ENCODE results near the gene MARCKS.
A peak's percentile ranks its signal among the peaks of the same experiment; 100 is the strongest.
"Not testable (repeated sequence)": the region's sequence is repeated elsewhere in the genome, so short reads cannot be mapped to it uniquely, and the experiment has no call there.

Gene MARCKS

DNA sequence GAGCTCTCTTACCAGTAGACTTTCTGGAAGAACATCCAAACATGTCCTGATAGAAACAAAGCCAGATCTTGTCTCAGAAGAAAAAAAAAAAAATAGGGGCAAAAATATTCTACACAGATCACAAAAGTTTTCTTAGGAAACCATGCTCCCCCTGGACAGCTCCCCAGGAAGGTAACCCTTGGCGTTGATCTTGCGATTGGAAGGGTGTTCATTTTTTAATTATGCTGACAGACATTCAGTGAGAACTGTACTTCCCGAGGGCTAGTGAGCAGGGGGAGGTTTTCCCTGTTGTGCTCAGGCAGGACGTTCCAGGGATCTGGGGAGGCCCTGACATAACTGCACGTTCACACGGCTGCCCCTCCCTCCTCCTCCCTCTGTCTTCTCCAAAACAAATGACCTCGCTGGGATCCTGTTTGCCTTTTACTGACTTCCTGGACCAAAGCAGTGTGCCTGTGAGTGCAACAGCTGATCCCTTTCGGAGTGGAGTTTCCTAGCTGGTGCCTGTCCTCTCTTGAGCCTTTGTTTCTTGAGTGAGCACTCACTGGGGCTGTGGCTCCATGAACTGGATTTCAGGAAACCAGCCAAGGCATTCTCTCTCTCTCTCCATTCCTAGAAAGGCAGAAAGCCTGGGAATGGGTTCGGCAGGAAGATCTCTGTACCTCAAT, 46.7 kb downstream of the MARCKS start:
- H3K36me3 ChIP-seq (ENCODE audit: control insufficient read depth, insufficient read depth, low read length): no peaks in the 10 kb centered on the region
- H3K4me3 ChIP-seq (replicated peaks; ENCODE audit: low read depth, low read length): no peak overlapping the region
- DNase-seq (ENCODE audit: extremely low read depth, insufficient read length): no peak
- TF ChIP-seq, protein P1, sequence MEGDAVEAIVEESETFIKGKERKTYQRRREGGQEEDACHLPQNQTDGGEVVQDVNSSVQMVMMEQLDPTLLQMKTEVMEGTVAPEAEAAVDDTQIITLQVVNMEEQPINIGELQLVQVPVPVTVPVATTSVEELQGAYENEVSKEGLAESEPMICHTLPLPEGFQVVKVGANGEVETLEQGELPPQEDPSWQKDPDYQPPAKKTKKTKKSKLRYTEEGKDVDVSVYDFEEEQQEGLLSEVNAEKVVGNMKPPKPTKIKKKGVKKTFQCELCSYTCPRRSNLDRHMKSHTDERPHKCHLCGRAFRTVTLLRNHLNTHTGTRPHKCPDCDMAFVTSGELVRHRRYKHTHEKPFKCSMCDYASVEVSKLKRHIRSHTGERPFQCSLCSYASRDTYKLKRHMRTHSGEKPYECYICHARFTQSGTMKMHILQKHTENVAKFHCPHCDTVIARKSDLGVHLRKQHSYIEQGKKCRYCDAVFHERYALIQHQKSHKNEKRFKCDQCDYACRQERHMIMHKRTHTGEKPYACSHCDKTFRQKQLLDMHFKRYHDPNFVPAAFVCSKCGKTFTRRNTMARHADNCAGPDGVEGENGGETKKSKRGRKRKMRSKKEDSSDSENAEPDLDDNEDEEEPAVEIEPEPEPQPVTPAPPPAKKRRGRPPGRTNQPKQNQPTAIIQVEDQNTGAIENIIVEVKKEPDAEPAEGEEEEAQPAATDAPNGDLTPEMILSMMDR (IDR thresholded peaks at IDR 0.05; ENCODE audit: insufficient read depth, low read length, poor library complexity, severe bottlenecking): no peak
- H3K27me3 ChIP-seq (replicated peaks; ENCODE audit: control insufficient read depth, insufficient read depth, low read length): no peaks in the 10 kb centered on the region

DNA sequence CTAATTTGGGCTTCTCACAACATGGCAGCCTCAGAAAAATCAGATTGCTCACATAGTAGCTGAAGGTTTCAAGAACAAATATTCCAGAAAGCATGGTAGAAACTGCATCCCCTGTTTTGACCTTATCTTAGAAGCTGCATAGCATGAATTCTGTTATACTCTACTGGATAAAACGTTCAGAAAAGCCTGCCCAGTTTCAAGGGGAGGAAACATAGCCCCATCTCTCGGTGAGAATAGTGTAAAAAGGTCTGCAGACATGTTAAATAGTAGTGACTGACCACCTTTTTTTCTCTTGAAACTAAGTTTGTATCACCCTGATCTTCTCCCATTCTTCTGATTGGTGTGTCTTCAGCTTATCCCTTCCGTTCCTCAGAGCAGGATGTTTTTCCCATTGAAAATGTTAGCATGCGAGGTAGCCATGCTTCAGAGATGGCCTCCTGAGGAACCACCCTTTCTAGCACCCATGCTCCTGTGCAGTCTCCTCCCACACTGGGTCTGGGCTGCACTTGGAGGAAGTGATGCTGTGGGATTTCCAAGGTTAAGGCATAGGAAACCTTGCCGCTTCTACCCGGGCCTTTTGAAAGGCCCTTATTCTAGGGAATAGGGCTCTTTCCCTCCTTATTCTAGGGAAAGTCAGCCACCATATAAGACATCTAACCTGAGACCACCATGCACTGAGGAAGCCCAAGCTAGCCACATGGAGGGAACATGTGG, 50.1 kb downstream of the MARCKS start:
- DNase-seq (ENCODE audit: extremely low read depth, insufficient read length): no peak
- TF ChIP-seq, protein P1 (IDR thresholded peaks at IDR 0.05; ENCODE audit: insufficient read depth, low read length, poor library complexity, severe bottlenecking): no peak
- Histone ChIP-seq H3K27me3 (replicated peaks; ENCODE audit: control insufficient read depth, insufficient read depth, low read length) (no peaks in the 10 kb centered on the region), H3K36me3 (ENCODE audit: control insufficient read depth, insufficient read depth, low read length) (no peaks in the 10 kb centered on the region), H3K4me3 (replicated peaks; ENCODE audit: low read depth, low read length) (no peak overlapping the region)

DNA sequence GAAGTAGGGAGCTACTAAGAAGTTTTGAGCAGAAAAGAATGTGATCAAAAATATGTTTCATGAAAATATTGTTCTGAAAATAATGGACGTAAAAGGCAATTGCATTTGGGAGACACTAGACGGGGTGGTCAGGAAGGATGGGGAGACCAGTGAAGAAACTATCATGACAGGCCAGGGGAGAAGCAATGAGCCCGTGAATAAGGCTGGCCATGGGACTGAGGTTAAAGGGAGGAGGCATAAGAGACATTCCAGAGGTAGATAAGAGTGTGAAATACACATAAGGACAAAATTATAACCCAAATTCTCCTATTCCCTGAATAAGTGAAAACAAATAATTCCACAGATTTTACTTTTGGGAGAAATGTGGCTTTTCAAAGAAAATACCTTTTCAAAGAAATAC, 51.7 kb downstream of the MARCKS start:
- H3K36me3 ChIP-seq (ENCODE audit: control insufficient read depth, insufficient read depth, low read length): no peaks in the 10 kb centered on the region
- no peak for DNase-seq (ENCODE audit: extremely low read depth, insufficient read length)
- H3K27me3 ChIP-seq (replicated peaks; ENCODE audit: control insufficient read depth, insufficient read depth, low read length): no peaks in the 10 kb centered on the region
- TF ChIP-seq, protein P1 (IDR thresholded peaks at IDR 0.05; ENCODE audit: insufficient read depth, low read length, poor library complexity, severe bottlenecking): no peak
- H3K4me3 ChIP-seq (replicated peaks; ENCODE audit: low read depth, low read length): no peak overlapping the region

DNA sequence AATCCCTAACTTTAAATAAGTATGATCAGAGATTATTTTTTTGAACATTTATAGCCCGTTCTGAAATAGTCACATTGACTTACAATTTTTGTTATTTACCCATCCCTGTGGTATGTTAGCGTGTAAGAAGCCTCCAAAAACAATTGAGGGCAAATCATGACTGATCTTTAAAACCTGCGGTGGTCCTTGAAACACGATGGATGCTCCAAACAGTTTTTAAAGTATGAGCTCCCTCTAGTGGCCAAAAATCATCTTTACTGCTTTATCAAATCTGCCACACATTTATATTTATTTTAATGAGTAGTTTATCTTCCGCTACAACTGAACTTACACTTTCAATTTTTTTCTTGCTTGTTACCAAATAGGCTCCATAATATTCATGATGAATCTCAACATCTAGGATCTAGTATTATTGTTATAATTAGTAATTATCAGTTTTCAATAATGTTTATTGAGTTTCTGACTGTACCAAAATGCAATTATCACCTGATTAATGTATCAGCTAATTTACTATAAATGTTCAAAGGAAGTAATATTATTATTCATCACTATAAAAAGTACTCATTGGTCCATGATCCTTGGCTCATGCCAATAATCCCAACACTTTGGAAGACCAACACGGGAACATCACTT, 52.2 kb downstream of the MARCKS start:
- TF ChIP-seq, protein P1 (IDR thresholded peaks at IDR 0.05; ENCODE audit: insufficient read depth, low read length, poor library complexity, severe bottlenecking): peak; percentile 50
- Histone ChIP-seq H3K4me3 (replicated peaks; ENCODE audit: low read depth, low read length) (no peak overlapping the region), H3K36me3 (ENCODE audit: control insufficient read depth, insufficient read depth, low read length) (no peaks in the 10 kb centered on the region), H3K27me3 (replicated peaks; ENCODE audit: control insufficient read depth, insufficient read depth, low read length) (no peaks in the 10 kb centered on the region)
- DNase-seq (ENCODE audit: extremely low read depth, insufficient read length): no peak

DNA sequence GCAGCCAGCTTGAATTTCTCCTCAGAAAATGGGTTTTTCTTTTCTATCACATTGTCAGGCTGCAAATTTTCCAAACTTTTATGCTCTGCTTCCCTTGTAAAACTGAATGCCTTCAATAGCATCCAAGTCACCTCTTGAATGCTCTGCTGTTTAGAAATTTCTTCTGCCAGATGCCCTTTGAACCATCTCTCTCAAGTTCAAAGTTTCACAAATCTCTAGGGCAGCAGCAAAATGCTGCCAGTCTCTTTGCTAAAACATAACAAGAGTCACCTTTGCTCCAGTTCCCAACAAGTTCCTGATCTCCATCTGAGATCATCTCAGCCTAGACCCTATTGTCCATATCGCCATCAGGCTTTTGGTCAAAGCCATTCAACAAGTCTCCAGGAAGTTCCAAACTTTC, 53.1 kb downstream of the MARCKS start:
- not testable (repeated sequence) for H3K36me3 ChIP-seq (ENCODE audit: control insufficient read depth, insufficient read depth, low read length); H3K27me3 ChIP-seq (replicated peaks; ENCODE audit: control insufficient read depth, insufficient read depth, low read length); H3K4me3 ChIP-seq (replicated peaks; ENCODE audit: low read depth, low read length); DNase-seq (ENCODE audit: extremely low read depth, insufficient read length)

Data from GM06990 (cell line).